HCT116 (cell line): Measurements from ENCODE around the gene OR13G1.

ENCODE experiments used
- CEBPB ChIP-seq: IDR thresholded peaks from 2 replicates; pipeline ENCODE4 v1.6.1; 2012; ENCODE audit warnings: low read depth
- CTCF ChIP-seq, 3 experiments: fragments of 200-600 bp in 1 of 3; sonication (generic) in 1 of 3; IDR thresholded peaks in 2 of 3; conservative IDR thresholded peaks in 1 of 3; 2 replicates each; pipeline ENCODE4 v1.5.1; 2012 to 2017; ENCODE audit warnings: low read depth in 2 of 3, low read length in 2 of 3, antibody characterized with exemption in 1 of 3, borderline replicate concordance in 1 of 3, control low read depth in 1 of 3, mild to moderate bottlenecking in 1 of 3, mixed read lengths in 1 of 3, mixed run types in 1 of 3, moderate library complexity in 1 of 3; ENCODE audit not compliant: insufficient read depth in 1 of 3
- EZH2 ChIP-seq: fragments of 200-600 bp; sonication (generic); IDR thresholded peaks from 2 replicates; pipeline ENCODE4 v1.6.1; 2017; ENCODE audit warnings: antibody characterized with exemption, mixed run types
- MAX ChIP-seq: IDR thresholded peaks from 2 replicates; pipeline ENCODE4 v1.6.1; 2012
- POLR2A ChIP-seq: IDR thresholded peaks from 2 replicates; pipeline ENCODE4 v1.7.0; 2011; ENCODE audit warnings: borderline replicate concordance; ENCODE audit not compliant: insufficient read depth, insufficient read length; ENCODE audit errors: extremely low read depth
- POLR2AphosphoS5 ChIP-seq: IDR thresholded peaks from 2 replicates; pipeline ENCODE4 v1.6.1; 2011; ENCODE audit warnings: mild to moderate bottlenecking, low read depth, low read length, moderate library complexity
- RAD21 ChIP-seq: IDR thresholded peaks from 2 replicates; pipeline ENCODE4 v1.6.1; 2012; ENCODE audit warnings: low read depth, mild to moderate bottlenecking
- REST ChIP-seq: IDR thresholded peaks from 2 replicates; pipeline ENCODE4 v1.6.1; 2012; ENCODE audit warnings: low read depth
- SRF ChIP-seq: IDR thresholded peaks from 2 replicates; pipeline ENCODE4 v1.6.1; 2012; ENCODE audit warnings: low read depth
- ZFX ChIP-seq: fragments of 450-650 bp; IDR thresholded peaks from 2 replicates; pipeline ENCODE4 v1.6.1; 2017

- TF ChIP-seq CTCF (IDR thresholded peaks at IDR 0.05 in 2 of 3, conservative IDR thresholded peaks at IDR 0.05 in 1 of 3; ENCODE audit: borderline replicate concordance in 1 of 3, insufficient read depth in 1 of 3, low read depth in 2 of 3, low read length in 2 of 3): no peak
- no peak for TF ChIP-seq EZH2
- no peak for TF ChIP-seq SRF
- no peak for TF ChIP-seq MAX
- TF ChIP-seq ZFX: no peak
- no peak for TF ChIP-seq CEBPB
- TF ChIP-seq POLR2A: no peak
- TF ChIP-seq REST: no peak
- no peak for TF ChIP-seq RAD21
- TF ChIP-seq POLR2AphosphoS5: no peak
These were observed 51.6 kb downstream of the OR13G1 start for GRCh38 chr1:247627951-247628350.
